Measurements from ENCODE around the gene TK2.
"Not testable (repeated sequence)": the region's sequence is repeated elsewhere in the genome, so short reads cannot be mapped to it uniquely, and the experiment has no call there.

The TK2 gene

DNA sequence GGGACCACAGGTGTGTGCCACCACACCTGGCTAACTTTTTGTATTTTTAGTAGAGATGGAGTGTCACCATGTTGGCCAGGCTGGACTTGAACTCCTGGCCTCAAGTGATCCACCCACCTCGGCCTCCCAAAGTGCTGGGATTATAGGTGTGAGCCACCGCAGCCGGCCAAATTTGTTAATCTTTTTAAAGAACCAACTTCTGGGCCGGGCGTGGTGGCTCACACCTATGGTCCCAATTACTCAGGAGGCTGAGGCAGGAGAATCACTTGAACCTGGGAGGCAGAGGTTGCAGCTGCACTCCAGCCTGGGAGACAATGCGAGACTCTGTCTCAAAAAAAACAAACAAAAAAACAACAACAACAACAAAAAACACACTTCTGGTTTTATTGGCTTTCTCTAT, 84.0 kb downstream of the TK2 start:
- not testable (repeated sequence) for DNase-seq

DNA sequence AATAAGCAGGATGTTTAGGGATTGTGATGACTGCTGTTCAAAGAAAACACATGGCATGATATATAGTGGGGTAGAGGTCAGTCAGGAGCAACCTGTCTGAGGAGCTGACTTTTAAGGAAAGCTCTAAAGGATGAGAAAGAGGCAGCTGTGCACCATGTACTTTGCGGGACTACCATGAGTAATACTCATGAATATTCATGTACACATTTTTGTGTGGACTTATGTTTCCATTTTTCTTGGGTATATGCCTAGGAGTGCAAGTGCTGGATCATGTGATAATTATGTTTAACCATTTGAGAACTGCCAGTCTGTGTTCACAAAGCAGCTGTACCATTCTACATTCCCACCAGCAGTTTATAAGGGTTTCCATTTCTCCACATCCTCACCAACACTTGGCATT, 87.0 kb downstream of the TK2 start:
- no peak for DNase-seq

DNA sequence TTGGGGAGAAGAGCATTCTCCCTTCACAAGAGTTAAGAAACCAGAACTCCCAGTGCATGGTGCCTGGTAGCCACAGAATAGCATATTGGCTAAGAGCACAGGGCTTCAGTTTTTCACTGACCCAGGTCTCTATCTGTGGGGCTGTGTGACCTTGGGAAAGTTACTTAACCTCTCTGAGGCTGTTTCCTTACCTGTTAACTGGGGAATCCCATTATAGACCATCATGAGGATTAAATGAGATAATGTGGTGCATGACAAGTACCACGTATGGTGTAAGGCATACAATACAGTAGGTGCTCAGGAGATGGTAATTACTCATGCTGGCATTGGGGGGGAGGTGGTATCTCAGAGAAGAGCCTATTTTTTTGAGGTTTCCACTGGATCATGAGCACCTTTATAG, 89.2 kb downstream of the TK2 start:
- no peak for DNase-seq

DNA sequence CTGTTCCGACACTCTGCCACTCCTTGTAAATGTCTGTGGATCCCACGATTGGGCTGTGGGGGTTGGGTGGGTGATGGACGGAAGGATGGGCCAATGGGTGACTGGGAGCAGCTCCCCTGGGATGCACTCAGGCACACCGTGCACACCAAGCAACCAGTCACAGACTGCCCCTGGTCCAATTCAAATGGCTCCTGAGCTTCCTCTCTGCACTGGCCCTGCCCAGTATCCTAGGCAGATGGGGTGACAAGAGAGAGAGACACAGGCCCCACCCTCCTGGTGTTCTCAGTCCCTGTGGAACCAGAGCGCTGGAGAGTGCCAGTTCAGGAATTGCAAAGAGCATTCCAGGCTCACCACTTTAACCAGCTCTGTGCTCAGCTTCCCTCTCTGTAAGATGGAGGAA, 90.0 kb downstream of the TK2 start:
- no peak for DNase-seq

DNA sequence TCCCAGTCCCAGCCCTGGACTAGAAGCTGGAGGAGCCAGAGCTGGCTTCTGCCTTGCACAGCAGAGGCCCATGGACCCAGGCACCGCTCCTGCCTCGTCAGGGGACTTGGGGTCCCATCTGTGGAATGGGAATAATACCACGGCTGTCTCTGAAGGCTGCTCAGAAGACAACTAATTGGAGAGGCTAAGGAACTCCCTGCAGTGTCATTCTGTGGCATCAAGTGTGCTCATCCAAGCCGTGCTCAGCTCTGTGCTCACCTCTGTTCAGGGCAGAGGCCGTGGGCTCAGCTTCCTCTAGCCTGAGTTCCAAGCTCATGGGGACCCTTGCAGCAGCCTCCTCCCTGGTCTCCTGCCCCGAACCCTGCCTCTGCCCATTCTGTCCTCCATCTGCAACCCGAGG, 91.1 kb downstream of the TK2 start:
- no peak for DNase-seq

- no peak for DNase-seq
These were observed 91.6 kb downstream of the TK2 start for GRCh38 chr16:66458292-66458691.

All from hematopoietic multipotent progenitor cell treated with erythropoietin and hydrocortisone succinate and interleukin-3 and kit ligand, for 8 days (in vitro differentiated cells).